ENCODE results near the gene SLC7A6OS. TPM values are rescaled to one million over a fixed set of nuclear protein-coding genes. Genes with fewer than 3 reads are reported as not detected.

The SLC7A6OS gene
- total RNA-seq, 1 experiment from 2014 or later: 16.4 TPM

DNA sequence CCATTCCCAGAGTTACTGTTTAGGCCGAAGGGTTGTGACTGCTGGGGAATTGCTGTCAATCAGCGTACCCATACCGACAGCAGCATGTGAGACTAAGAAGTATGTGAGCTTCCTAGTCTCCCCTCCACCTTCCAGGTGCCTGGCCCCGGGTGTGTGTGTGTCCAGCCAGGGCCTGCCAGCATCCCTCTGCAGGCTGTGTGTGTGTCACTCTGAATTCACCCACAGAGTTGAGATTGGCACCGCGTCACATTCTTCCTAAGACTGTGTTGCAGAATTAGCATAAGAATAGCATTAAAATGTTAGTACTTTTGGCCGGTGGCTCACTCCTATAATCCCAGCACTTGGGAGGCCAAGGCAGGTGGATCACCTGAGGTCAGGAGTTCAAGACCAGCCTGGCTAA is 31.9 kb upstream of the SLC7A6OS start (continued):
- TF ChIP-seq ZNF274 (IDR thresholded peaks at IDR 0.05; ENCODE audit: low read depth, low read length) (no peak), SP1 (IDR thresholded peaks at IDR 0.05; ENCODE audit: low read depth) (no peak), EZH2phosphoT487 (IDR thresholded peaks at IDR 0.05; ENCODE audit: borderline replicate concordance) (no peak), POLR2AphosphoS5 (IDR thresholded peaks at IDR 0.05; ENCODE audit: low read depth, low read length) (no peak), SRF (IDR thresholded peaks at IDR 0.05; ENCODE audit: low read depth) (no peak), CBX3 (IDR thresholded peaks at IDR 0.05; ENCODE audit: low read depth) (no peak), EZH2 (IDR thresholded peaks at IDR 0.05) (no peak), RAD21 (IDR thresholded peaks at IDR 0.05; ENCODE audit: low read depth) (no peak)
- TF ChIP-seq, protein P1, sequence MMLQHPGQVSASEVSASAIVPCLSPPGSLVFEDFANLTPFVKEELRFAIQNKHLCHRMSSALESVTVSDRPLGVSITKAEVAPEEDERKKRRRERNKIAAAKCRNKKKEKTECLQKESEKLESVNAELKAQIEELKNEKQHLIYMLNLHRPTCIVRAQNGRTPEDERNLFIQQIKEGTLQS (IDR thresholded peaks at IDR 0.05): no peak
- TF ChIP-seq, protein P2, sequence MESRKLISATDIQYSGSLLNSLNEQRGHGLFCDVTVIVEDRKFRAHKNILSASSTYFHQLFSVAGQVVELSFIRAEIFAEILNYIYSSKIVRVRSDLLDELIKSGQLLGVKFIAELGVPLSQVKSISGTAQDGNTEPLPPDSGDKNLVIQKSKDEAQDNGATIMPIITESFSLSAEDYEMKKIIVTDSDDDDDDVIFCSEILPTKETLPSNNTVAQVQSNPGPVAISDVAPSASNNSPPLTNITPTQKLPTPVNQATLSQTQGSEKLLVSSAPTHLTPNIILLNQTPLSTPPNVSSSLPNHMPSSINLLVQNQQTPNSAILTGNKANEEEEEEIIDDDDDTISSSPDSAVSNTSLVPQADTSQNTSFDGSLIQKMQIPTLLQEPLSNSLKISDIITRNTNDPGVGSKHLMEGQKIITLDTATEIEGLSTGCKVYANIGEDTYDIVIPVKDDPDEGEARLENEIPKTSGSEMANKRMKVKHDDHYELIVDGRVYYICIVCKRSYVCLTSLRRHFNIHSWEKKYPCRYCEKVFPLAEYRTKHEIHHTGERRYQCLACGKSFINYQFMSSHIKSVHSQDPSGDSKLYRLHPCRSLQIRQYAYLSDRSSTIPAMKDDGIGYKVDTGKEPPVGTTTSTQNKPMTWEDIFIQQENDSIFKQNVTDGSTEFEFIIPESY (IDR thresholded peaks at IDR 0.05; ENCODE audit: extremely low read depth, insufficient replicate concordance, low read length): no peak

DNA sequence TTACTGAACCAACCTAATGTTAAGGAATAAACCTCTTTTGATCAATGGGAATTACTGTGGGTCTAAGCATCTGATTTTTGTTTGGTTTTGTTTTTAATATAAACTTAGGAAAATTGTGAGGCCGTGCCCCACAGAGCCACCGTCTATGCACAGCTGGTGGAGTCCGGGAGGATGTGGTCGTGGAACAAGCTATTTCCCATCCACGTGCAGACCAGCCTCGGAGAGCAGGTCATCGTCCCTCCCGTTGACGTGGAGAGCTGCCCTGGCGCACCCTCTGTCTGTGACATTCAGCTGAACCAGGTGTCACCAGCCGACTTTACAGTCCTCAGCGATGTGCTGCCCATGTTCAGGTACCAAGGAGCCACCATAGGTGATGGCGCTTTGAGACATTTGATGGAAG is 28.5 kb upstream of the SLC7A6OS start:
- ChIA-PET CTCF (no interaction called here), RAD21 (ENCODE audit: low non-redundant PET in 1 of 2, low total read pairs in 2 of 2, uncharacterized antibody in 2 of 2, unreplicated experiment in 2 of 2) (no interaction called here), POLR2A (no interaction called here)
- Histone ChIP-seq H3K4me3 (replicated peaks in 1 of 2; ENCODE audit: low read depth in 1 of 2, low read length in 2 of 2) (no peak overlapping the region), H4K20me1 (ENCODE audit: insufficient read depth) (no peaks in the 10 kb centered on the region), H3K9me3 (ENCODE audit: control insufficient read depth in 1 of 2, insufficient read depth in 1 of 2, low read depth in 1 of 2, low read length in 2 of 2) (no peaks in the 10 kb centered on the region), H2AFZ (ENCODE audit: low read depth, low read length, poor library complexity, severe bottlenecking) (no peak overlapping the region), H3K4me2 (ENCODE audit: low read length) (no peak overlapping the region), H3K9ac (ENCODE audit: low read length) (no peak overlapping the region), H3K36me3 (ENCODE audit: control insufficient read depth in 1 of 2, insufficient read depth in 2 of 2, low read length in 2 of 2) (peaks cover 21 to 27% of the 10 kb centered on the region in 2 experiments; a peak in 3 of 4 replicates), H3K4me1 (ENCODE audit: control insufficient read depth in 1 of 2, insufficient read depth in 2 of 2, low read length in 2 of 2) (no peaks in the 10 kb centered on the region), H3K79me2 (ENCODE audit: insufficient read depth, low read length) (no peaks in the 10 kb centered on the region), H3K27ac (ENCODE audit: low read depth, low read length) (no peak overlapping the region), H3K9me2 (ENCODE audit: insufficient read depth) (no peaks in the 10 kb centered on the region), H3K27me3 (ENCODE audit: insufficient read depth, low read length) (no peaks in the 10 kb centered on the region)
- DNase-seq (ENCODE audit: low read depth, low spot score) (no peak), ATAC-seq (no peak)
- intact Hi-C loops (cut with micrococcal nuclease): no loop called here
- BruUV-seq (replicated peaks): no TSS peak
- TF ChIP-seq EZH2 (IDR thresholded peaks at IDR 0.05) (no peak), POLR2A (IDR thresholded peaks at IDR 0.05; ENCODE audit: borderline replicate concordance, extremely low read depth, insufficient read depth, insufficient read length) (no peak), JUND (IDR thresholded peaks at IDR 0.05) (no peak), POLR2AphosphoS5 (IDR thresholded peaks at IDR 0.05; ENCODE audit: low read depth, low read length) (no peak), ZNF274 (IDR thresholded peaks at IDR 0.05; ENCODE audit: low read depth, low read length) (no peak), ELF1 (IDR thresholded peaks at IDR 0.05; ENCODE audit: borderline replicate concordance, low read depth) (no peak), TCF7L2 (IDR thresholded peaks at IDR 0.05; ENCODE audit: borderline replicate concordance, extremely low read depth, insufficient read depth, insufficient read length) (no peak), YY1 (IDR thresholded peaks at IDR 0.05; ENCODE audit: extremely low read depth, insufficient replicate concordance, low read depth, low read length) (no peak), FOSL1 (IDR thresholded peaks at IDR 0.05; ENCODE audit: low read depth) (no peak), SP1 (IDR thresholded peaks at IDR 0.05; ENCODE audit: low read depth) (no peak), EGR1 (IDR thresholded peaks at IDR 0.05; ENCODE audit: low read depth) (no peak), EZH2phosphoT487 (IDR thresholded peaks at IDR 0.05; ENCODE audit: borderline replicate concordance) (no peak)
- TF ChIP-seq, protein P3, sequence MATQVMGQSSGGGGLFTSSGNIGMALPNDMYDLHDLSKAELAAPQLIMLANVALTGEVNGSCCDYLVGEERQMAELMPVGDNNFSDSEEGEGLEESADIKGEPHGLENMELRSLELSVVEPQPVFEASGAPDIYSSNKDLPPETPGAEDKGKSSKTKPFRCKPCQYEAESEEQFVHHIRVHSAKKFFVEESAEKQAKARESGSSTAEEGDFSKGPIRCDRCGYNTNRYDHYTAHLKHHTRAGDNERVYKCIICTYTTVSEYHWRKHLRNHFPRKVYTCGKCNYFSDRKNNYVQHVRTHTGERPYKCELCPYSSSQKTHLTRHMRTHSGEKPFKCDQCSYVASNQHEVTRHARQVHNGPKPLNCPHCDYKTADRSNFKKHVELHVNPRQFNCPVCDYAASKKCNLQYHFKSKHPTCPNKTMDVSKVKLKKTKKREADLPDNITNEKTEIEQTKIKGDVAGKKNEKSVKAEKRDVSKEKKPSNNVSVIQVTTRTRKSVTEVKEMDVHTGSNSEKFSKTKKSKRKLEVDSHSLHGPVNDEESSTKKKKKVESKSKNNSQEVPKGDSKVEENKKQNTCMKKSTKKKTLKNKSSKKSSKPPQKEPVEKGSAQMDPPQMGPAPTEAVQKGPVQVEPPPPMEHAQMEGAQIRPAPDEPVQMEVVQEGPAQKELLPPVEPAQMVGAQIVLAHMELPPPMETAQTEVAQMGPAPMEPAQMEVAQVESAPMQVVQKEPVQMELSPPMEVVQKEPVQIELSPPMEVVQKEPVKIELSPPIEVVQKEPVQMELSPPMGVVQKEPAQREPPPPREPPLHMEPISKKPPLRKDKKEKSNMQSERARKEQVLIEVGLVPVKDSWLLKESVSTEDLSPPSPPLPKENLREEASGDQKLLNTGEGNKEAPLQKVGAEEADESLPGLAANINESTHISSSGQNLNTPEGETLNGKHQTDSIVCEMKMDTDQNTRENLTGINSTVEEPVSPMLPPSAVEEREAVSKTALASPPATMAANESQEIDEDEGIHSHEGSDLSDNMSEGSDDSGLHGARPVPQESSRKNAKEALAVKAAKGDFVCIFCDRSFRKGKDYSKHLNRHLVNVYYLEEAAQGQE (IDR thresholded peaks at IDR 0.05; ENCODE audit: low read depth): no peak
- TF ChIP-seq, protein P4, sequence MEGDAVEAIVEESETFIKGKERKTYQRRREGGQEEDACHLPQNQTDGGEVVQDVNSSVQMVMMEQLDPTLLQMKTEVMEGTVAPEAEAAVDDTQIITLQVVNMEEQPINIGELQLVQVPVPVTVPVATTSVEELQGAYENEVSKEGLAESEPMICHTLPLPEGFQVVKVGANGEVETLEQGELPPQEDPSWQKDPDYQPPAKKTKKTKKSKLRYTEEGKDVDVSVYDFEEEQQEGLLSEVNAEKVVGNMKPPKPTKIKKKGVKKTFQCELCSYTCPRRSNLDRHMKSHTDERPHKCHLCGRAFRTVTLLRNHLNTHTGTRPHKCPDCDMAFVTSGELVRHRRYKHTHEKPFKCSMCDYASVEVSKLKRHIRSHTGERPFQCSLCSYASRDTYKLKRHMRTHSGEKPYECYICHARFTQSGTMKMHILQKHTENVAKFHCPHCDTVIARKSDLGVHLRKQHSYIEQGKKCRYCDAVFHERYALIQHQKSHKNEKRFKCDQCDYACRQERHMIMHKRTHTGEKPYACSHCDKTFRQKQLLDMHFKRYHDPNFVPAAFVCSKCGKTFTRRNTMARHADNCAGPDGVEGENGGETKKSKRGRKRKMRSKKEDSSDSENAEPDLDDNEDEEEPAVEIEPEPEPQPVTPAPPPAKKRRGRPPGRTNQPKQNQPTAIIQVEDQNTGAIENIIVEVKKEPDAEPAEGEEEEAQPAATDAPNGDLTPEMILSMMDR (IDR thresholded peaks at IDR 0.05 in 2 of 3, conservative IDR thresholded peaks at IDR 0.05 in 1 of 3; ENCODE audit: borderline replicate concordance in 1 of 3, insufficient read depth in 1 of 3, low read depth in 2 of 3, low read length in 2 of 3): no peak
